Stimulated activated CD4-positive, alpha-beta T cell treated with anti-CD3 and anti-CD28 coated beads, Interleukin-1b, Interleukin-23, amount 100 ng/mL, for 1 hour (primary cell): ENCODE data around the gene NAV1.
"Not testable (repeated sequence)": the region's sequence is repeated elsewhere in the genome, so short reads cannot be mapped to it uniquely, and the experiment has no call there.

Experiments
- DNase-seq, 2 donors: peaks; one replicate each; pipeline ENCODE4 v3.0.0-alpha.2; 2020; ENCODE audit warnings: low read depth in 2 of 2

NAV1 gene, protein sequence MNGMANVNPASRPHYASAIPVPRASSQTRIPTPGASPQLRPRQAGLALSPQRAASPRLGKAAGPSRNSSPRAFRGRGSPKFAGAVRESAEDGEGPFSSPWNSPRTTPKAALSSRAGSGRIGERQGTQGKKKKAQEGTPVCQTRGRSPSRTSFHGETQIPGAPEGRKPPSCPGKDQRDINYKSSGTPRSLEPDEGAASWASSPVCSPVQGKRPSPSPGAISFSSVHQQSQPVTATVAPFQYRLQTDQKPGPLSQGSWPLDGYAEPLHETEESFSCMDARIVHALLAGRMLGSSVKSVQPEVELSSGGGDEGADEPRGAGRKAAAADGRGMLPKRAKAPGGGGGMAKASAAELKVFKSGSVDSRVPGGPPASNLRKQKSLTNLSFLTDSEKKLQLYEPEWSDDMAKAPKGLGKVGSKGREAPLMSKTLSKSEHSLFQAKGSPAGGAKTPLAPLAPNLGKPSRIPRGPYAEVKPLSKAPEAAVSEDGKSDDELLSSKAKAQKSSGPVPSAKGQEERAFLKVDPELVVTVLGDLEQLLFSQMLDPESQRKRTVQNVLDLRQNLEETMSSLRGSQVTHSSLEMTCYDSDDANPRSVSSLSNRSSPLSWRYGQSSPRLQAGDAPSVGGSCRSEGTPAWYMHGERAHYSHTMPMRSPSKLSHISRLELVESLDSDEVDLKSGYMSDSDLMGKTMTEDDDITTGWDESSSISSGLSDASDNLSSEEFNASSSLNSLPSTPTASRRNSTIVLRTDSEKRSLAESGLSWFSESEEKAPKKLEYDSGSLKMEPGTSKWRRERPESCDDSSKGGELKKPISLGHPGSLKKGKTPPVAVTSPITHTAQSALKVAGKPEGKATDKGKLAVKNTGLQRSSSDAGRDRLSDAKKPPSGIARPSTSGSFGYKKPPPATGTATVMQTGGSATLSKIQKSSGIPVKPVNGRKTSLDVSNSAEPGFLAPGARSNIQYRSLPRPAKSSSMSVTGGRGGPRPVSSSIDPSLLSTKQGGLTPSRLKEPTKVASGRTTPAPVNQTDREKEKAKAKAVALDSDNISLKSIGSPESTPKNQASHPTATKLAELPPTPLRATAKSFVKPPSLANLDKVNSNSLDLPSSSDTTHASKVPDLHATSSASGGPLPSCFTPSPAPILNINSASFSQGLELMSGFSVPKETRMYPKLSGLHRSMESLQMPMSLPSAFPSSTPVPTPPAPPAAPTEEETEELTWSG (N-terminal part only)

DNA sequence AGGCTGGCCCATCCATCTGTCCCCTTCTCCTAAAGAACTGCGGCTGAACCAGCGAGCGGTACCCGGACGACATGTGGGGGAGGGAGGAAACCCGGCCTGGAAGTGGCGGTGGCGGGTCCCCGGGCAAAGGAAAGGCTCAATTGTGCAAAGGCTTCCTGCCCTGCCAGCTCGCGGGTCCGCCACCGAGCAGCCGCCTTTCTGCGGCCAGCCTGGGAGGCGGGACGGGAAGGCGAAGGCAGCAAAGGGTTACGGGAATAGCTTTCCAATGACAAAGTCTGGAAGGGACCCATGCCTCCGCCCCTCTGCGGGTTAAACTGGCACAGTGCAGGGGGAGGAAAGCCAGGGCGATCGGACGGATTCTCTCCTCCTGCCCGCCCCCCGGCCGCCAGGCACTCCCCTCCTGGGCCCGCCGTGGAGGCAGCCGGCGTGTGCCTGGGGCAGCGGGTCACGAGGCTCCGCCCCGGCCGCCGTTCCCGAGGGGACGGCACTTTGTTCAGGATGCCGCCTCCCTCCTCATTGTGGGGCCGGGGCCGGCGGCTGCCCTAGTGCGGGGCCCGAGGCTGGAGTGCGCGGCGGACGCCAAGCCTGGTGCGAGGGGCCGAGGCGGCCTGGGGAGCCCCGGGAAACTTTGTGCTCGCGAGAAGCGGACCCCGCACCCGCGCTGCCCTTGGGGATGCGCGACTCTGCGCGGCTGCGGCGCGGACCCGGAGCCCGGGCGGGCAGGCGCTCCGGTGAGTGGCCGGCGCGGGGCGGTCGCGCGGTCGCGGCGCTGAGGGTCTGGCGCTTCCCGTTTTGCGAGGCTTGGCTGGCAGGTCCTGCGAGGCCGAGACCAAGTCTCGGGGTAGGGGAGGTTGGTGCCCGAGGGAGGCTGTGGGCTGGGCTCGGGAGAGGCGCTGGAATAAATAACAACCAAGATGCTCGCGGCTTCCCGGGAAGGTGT, at the start of gene NAV1:
TSS of gene NAV1 (plus strand) at position 516 of the 940 bp plus-strand sequence. CDS start 83,758 bp downstream, outside the sequence.
- no peak for DNase-seq

GRCh38 chr1:201489643-201490261, 49.2 kb upstream of the NAV1 start:
- DNase-seq: no peak

DNA sequence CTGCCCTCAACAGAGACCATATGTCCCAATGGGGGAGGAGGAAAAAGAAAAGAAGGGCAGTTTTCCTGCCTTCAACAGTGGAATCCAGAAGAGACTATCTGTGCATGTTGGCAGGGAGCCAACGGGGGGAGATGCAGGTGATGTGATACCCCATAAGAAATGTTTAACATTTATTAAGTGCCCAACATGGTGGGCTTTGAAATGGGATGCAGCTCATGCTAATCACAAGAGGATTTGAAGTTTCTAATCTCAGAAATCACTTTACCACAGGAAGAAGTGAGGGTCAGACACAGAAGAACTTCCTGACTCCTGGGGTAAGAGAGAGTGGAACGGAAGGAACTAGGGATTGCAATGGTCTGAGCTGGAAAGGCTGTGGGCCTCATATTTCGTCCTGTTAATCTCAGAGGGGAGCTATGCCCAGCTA, 48.2 kb upstream of the NAV1 start:
- DNase-seq: no peak

DNA sequence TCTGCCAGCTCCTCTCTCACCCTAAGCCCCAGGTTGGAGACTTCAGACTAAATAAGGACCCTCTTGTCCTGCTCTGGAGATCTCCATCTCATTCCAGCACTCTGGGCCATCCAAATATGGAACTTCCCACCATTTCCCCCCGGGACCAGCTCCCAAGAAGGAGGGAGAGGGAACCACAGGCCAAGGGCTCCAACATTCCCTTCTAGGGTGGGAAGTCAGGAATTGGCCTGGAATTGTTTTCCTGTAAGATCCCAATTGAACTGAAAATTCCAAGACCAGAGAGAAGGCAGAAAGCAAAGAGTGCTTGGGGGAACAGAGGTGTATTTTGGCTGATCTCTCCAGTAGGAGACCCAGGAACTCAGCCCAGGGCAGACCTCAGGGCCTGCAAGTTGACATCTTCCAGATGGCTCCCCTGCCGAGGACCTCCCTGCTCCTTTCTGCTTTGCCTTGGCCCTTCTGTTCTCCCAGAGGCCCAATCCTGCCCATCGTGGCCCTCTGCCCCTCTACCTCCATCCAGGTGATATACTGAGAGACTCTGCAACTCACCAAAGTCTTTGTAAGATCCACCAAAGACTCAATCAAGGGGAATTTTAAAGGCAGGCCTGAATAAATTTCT, 46.9 kb upstream of the NAV1 start:
- DNase-seq: no peak

DNA sequence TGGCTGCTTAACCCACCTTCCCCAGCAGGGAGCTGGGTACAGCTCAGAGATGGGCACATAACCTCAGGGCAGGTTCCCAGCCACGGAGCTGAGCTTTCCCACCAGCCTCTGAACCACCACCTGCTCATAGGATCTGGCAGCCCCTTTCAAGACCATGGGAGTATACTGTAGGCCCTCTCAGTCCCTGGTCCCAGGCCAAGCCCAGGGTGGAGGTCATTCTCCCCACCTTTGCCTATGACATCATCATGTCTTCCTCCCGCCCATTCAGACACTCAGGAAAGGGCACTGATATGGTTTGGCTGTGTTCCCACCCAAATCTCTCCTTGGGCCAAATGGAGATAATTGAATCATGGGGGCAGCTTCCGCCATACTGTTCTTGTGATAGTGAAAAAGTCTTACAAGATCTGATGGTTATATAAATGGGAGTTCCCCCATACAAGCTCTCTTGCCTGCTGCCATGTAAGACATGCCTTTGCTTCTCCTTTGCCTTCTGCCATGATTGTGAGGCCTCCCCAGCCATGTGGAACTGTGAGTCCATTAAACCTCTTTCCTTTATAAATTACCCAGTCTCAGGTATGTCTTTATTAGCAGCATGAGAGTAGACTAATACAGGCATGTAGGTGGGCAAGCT, 45.8 kb upstream of the NAV1 start:
- DNase-seq: not testable (repeated sequence)

GRCh38 chr1:201493757-201494617, 44.9 kb upstream of the NAV1 start:
- DNase-seq: no peak

DNA sequence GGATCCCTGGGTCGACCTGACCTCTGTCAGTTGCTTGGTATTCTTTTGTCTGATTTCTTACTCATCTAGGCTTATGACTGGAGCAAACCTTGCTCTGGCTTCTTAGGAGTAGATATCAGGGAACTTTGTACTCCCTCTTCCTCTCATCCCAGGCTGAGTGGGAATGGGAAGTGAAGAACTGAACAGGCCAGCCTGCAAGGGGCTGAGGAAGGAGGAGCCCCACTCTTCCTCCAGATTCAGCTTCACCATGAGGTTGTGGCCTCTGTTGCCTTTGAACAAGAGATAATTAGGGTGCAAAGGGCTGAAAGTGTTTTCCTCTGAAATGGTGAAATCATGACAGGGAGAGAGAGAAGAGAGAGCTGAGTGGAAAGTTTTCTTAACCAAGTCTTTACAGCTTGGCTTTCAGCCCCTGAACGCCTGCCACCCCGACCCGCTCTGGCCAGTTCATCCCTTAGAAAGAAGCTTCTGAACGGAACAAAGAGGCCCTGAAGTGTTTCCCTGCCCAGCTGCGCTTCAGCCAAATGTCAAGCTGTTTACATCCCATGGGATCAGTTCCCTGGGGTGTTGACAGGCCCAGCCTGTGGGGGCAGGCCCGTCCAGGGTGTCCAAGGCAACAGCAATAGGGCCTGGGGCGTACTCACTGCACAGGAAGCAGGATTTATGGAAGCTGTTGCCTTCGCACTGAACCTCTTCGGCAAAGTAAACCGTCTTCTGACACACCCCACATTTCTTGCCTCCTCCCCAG, 43.2 kb upstream of the NAV1 start:
- no peak for DNase-seq

DNA sequence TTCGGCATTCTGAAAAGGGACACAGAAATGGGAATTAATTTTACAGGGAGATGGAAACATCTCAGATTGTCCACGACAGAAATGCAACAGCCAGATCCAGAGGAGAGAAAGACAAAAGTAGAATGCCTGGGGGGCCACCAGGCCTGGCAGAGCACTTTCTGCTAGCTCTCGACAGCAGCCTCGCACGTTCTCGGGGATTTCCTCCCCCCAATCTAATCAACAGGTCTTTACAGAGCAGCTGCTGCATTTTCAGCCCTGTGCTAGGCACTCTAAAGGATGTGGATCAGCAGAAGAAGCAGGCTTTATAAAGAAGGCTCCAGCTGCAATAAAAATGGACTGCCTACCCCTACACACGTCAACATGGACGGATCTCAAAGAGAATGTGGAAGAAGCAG, 42.6 kb upstream of the NAV1 start:
- no peak for DNase-seq

DNA sequence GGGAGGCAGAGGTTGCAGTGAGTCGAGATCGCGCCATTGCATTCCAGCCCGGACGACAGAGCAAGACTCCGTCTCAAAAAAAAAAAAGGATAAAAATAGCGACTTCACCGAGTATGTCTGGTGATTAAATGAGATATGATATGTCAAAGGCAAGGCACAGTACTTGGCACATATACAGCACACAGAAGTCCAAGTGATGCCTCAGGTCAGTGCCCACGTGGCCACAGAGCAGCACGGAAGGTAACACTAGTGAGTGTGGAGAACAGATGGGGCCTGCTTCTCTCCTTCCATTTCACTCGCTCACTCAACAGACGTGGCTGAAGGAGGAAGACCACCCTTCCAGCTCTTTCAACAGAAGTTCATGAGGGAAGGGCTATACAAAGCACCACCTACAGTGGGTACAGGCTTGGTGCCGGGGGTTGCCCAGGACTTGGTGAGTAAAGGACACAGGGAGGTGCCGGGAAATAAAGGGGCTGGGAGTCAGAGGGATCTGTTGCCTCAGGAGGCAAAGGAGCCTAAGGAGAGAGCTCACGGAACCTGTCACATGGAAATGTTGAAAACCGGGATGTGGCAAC, 40.9 kb upstream of the NAV1 start:
- DNase-seq: no peak

DNA sequence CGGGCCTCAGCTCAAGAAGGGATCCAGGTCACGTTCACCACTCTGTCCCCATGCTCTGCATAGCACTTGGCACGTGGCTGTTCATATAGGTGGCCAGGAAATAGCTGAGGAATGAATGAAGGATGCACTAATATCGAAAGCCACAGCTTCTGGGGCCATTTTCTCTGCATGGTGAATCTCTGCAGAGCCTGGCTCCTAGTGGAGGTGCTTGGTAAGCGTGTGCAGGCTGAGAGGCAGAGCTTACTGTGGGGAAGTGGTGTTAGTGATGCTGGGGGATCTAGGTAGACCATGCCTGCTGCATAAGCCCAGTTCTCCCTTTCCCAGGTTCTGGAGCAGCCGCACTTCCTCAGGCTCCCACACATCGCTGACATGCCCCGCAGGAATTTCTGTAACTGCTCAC, 40.3 kb upstream of the NAV1 start:
- no peak for DNase-seq

- no peak for DNase-seq
Measured at GRCh38 chr1:201499191-201499590, 39.7 kb upstream of the NAV1 start.

DNA sequence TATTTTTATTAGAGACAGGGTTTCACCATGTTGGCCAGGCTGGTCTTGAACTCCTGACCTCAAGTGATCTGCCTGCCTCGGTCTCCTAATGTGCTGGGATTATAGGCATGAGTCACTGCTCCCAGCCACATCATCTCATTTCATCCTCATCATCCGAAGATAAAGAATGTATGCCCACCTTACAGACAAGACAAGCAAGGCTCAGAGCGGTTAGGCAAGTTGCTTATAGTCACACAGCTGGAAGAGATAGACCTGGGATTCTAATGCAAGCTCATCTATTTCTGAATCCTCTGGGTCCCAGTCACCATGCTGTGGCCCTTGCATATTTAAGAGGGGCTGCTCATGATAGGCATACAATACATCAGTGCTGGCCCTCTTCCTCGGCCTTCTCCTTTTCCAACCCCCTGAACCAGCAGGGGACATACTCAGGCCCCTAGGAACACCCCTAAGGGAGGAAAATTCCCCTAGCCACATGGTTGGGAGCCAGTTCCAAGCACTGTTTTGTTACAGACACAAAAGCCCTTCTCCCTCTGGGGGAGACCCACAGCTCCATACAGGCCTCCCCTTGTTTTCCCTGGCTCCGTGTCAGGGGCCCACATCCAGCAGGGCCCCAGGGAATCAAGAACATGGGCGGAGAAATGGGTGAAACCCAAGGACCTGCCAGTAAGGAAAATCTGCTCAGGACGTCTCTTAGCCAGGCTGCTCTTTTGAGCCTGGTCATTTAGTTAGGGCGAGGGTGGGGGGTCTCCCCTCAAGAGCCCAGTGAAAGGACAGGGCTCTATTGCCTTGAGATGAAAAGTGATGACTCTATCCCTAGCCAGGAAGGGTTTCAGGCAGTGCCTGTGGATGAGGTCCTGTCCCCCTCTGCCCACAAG, 38.9 kb upstream of the NAV1 start:
- no peak for DNase-seq

- no peak for DNase-seq
Measured at GRCh38 chr1:201500670-201501120, 38.2 kb upstream of the NAV1 start.

DNA sequence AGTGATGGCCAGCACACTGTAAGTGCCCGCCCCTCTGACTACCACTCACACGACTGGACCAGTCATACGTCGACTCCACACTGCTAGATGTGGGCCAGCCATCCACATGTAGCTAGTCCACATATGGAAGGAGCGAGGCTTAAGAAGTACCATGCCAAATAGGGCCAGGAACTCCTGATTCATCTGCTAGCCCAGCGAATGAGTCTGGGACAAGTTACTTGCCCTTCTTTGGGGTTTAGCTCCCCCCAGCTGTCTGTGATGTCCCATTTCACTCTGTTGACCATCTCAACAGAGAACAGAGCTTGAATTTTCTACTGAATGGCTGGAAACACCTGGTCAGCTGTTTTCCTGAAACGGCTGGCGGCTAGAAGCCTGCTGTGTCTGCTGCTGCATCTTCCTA, 37.8 kb upstream of the NAV1 start:
- no peak for DNase-seq

DNA sequence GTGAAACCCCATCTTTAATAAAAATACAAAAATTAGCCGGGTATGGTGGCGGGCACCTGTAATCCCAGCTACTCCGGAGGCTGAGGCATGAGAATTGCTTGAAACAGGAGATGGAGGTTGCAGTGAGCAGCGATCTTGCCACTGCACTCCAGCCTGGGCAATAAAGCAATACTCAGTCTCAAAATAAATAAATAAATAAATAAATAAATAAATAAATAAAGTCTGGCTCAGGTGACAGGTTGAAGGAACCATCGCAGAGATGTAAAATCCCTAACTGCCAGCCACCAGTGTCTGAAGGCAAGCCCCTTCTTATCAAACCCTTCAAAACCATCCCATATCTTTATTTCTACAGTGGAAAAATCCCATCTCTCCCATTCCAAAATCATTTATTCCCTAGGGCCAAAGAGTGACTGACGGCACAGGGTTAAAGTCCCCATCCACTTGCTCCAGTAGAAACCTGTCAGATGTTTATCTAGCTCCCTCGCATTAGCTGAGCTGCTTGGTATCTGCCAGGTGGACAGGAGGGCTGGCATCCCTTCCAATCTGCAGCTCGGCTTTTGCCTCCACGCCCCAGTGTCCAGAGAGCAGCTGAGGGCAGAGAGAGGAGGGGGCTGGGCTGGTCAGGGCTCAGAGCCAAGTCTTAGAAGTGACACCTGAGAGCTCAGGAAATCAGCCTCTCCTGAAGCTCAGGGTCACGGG, 37.0 kb upstream of the NAV1 start:
- no peak for DNase-seq

DNA sequence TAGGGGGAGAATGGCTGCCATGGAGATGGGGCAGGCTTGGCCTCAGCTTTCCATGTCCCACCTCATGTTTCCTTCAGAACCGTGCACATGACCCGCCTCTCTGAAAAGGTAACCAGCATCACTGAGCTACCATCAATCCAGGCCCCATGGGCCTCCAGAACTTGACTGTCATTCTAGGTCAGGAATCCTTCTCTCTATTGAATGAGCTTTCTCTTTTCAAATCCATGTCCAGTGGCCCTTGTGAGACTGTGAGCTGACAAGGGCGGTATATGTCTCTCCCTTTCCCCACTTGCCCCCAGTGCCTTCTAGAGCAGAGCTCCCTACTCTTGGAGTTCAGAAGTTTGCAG, 36.4 kb upstream of the NAV1 start:
- no peak for DNase-seq
